ENCODE results near the gene RALGPS1. TPM values are rescaled to one million over a fixed set of nuclear protein-coding genes. Genes with fewer than 3 reads are reported as not detected.

RALGPS1 gene
- total and polyA plus RNA-seq, 2 donors (not counting 1 experiment from before 2014, with no cell fraction given), result 2.0 to 5.9 TPM

GRCh38 chr9:127058645-127059021 lies 144.1 kb downstream of the RALGPS1 start:
- peaks cover 13% of the 10 kb centered on the region for H3K4me1 ChIP-seq (ENCODE audit: control insufficient read depth, extremely low read depth, insufficient read depth, low read length)
- H3K36me3 ChIP-seq (ENCODE audit: control insufficient read depth, insufficient read depth, low read length), result no peaks in the 10 kb centered on the region
- H3K27me3 ChIP-seq (ENCODE audit: control insufficient read depth, insufficient read depth, low read length), result no peaks in the 10 kb centered on the region
- no peaks in the 10 kb centered on the region for H4K20me1 ChIP-seq (ENCODE audit: control insufficient read depth, extremely low read depth, insufficient read depth, low read length)
- H3K9me3 ChIP-seq (ENCODE audit: control insufficient read depth, insufficient read depth, low read depth, low read length), result no peaks in the 10 kb centered on the region
- peak; percentile 31 to 44 for DNase-seq (ENCODE audit: low read depth in 2 of 2)
- TF ChIP-seq EZH2 (IDR thresholded peaks at IDR 0.05; ENCODE audit: low read length, missing control alignments), result no peak
- TF ChIP-seq, protein P1, sequence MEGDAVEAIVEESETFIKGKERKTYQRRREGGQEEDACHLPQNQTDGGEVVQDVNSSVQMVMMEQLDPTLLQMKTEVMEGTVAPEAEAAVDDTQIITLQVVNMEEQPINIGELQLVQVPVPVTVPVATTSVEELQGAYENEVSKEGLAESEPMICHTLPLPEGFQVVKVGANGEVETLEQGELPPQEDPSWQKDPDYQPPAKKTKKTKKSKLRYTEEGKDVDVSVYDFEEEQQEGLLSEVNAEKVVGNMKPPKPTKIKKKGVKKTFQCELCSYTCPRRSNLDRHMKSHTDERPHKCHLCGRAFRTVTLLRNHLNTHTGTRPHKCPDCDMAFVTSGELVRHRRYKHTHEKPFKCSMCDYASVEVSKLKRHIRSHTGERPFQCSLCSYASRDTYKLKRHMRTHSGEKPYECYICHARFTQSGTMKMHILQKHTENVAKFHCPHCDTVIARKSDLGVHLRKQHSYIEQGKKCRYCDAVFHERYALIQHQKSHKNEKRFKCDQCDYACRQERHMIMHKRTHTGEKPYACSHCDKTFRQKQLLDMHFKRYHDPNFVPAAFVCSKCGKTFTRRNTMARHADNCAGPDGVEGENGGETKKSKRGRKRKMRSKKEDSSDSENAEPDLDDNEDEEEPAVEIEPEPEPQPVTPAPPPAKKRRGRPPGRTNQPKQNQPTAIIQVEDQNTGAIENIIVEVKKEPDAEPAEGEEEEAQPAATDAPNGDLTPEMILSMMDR (conservative IDR thresholded peaks at IDR 0.05 in 1 of 2, IDR thresholded peaks at IDR 0.05 in 1 of 2; ENCODE audit: low read depth in 1 of 2, low read length in 2 of 2), result no peak
- no peak overlapping the region for H2AFZ ChIP-seq (ENCODE audit: low read length)
- no peak overlapping the region for H3K9ac ChIP-seq (ENCODE audit: insufficient read depth, low read length)
- H3K79me2 ChIP-seq (ENCODE audit: control insufficient read depth, insufficient read depth, low read length), result no peaks in the 10 kb centered on the region
- peak overlapping the region; percentile 55 for H3K27ac ChIP-seq (ENCODE audit: insufficient read depth, low read length)
- peak overlapping the region; percentile 33 for H3K4me2 ChIP-seq (ENCODE audit: extremely low read depth, insufficient read depth, low read length)
- H3K4me3 ChIP-seq (replicated peaks in 1 of 4; ENCODE audit: control extremely low read depth in 1 of 4, insufficient read depth in 1 of 4, low read depth in 3 of 4, low read length in 4 of 4), result no peak overlapping the region

- TF ChIP-seq, protein P1 (conservative IDR thresholded peaks at IDR 0.05 in 1 of 2, IDR thresholded peaks at IDR 0.05 in 1 of 2; ENCODE audit: low read depth in 1 of 2, low read length in 2 of 2), result no peak
- TF ChIP-seq EZH2 (IDR thresholded peaks at IDR 0.05; ENCODE audit: low read length, missing control alignments), result no peak
- H3K4me2 ChIP-seq (ENCODE audit: extremely low read depth, insufficient read depth, low read length), result no peak overlapping the region
- H3K9me3 ChIP-seq (ENCODE audit: control insufficient read depth, insufficient read depth, low read depth, low read length), result no peaks in the 10 kb centered on the region
- H3K4me3 ChIP-seq (replicated peaks in 1 of 4; ENCODE audit: control extremely low read depth in 1 of 4, insufficient read depth in 1 of 4, low read depth in 3 of 4, low read length in 4 of 4), result no peak overlapping the region
- H3K9ac ChIP-seq (ENCODE audit: insufficient read depth, low read length), result no peak overlapping the region
- H3K27ac ChIP-seq (ENCODE audit: insufficient read depth, low read length), result no peak overlapping the region
- no peaks in the 10 kb centered on the region for H4K20me1 ChIP-seq (ENCODE audit: control insufficient read depth, extremely low read depth, insufficient read depth, low read length)
- H2AFZ ChIP-seq (ENCODE audit: low read length), result no peak overlapping the region
- no peaks in the 10 kb centered on the region for H3K27me3 ChIP-seq (ENCODE audit: control insufficient read depth, insufficient read depth, low read length)
- peaks cover 13% of the 10 kb centered on the region for H3K4me1 ChIP-seq (ENCODE audit: control insufficient read depth, extremely low read depth, insufficient read depth, low read length)
- no peak for DNase-seq (ENCODE audit: low read depth in 2 of 2)
- no peaks in the 10 kb centered on the region for H3K79me2 ChIP-seq (ENCODE audit: control insufficient read depth, insufficient read depth, low read length)
- no peaks in the 10 kb centered on the region for H3K36me3 ChIP-seq (ENCODE audit: control insufficient read depth, insufficient read depth, low read length)
Observed at GRCh38 chr9:127059030-127059429, 144.4 kb downstream of the RALGPS1 start.

- H3K9me3 ChIP-seq (ENCODE audit: control insufficient read depth, insufficient read depth, low read depth, low read length), result no peaks in the 10 kb centered on the region
- no peak overlapping the region for H3K4me3 ChIP-seq (replicated peaks in 1 of 4; ENCODE audit: control extremely low read depth in 1 of 4, insufficient read depth in 1 of 4, low read depth in 3 of 4, low read length in 4 of 4)
- no peak overlapping the region for H3K9ac ChIP-seq (ENCODE audit: insufficient read depth, low read length)
- H3K27me3 ChIP-seq (ENCODE audit: control insufficient read depth, insufficient read depth, low read length), result no peaks in the 10 kb centered on the region
- no peaks in the 10 kb centered on the region for H3K79me2 ChIP-seq (ENCODE audit: control insufficient read depth, insufficient read depth, low read length)
- peaks cover 15% of the 10 kb centered on the region for H3K4me1 ChIP-seq (ENCODE audit: control insufficient read depth, extremely low read depth, insufficient read depth, low read length)
- DNase-seq (ENCODE audit: low read depth in 2 of 2), result peak in 1 of 2 donors; percentile 16
- no peaks in the 10 kb centered on the region for H3K36me3 ChIP-seq (ENCODE audit: control insufficient read depth, insufficient read depth, low read length)
- H3K4me2 ChIP-seq (ENCODE audit: extremely low read depth, insufficient read depth, low read length), result no peak overlapping the region
- no peak for TF ChIP-seq EZH2 (IDR thresholded peaks at IDR 0.05; ENCODE audit: low read length, missing control alignments)
- TF ChIP-seq, protein P1 (conservative IDR thresholded peaks at IDR 0.05 in 1 of 2, IDR thresholded peaks at IDR 0.05 in 1 of 2; ENCODE audit: low read depth in 1 of 2, low read length in 2 of 2), result no peak
- H3K27ac ChIP-seq (ENCODE audit: insufficient read depth, low read length), result no peak overlapping the region
- no peaks in the 10 kb centered on the region for H4K20me1 ChIP-seq (ENCODE audit: control insufficient read depth, extremely low read depth, insufficient read depth, low read length)
- no peak overlapping the region for H2AFZ ChIP-seq (ENCODE audit: low read length)
Observed at GRCh38 chr9:127059765-127060361, 145.3 kb downstream of the RALGPS1 start.

All from fibroblast of lung (primary cell).